A549 (cell line): ENCODE data around the gene ARSD. TPM values are rescaled to one million over a fixed set of nuclear protein-coding genes. Genes with fewer than 3 reads are reported as not detected.

Experiments used
- ATAC-seq, 2 experiments: fragments of 200-7000 bp in 1 of 2; fragments of >200 bp in 1 of 2; cut with Nextera tagmentation in 1 of 2; cut with Tn5 transposase in 1 of 2; 3 replicates each; pipeline versions ENCODE4 v1.8.0 to v1.9.1; 2018 to 2020; ENCODE audit warnings: mild to moderate bottlenecking in 1 of 2, moderate library complexity in 1 of 2
- CTCF ChIA-PET: fragments of 300-600 bp; sonication (Branson Sonifier 250); formaldehyde crosslinking; extraction: SDS; loops from one replicate; lab custom pipeline; 2021; ENCODE audit warnings: antibody characterized with exemption, inconsistent platforms; lab: Yijun Ruan, JAX
- POLR2A ChIA-PET: fragments of 350-600 bp; formaldehyde crosslinking; extraction: SDS; loops from one replicate; lab custom pipeline; 2021; ENCODE audit warnings: antibody characterized with exemption, inconsistent platforms; lab: Yijun Ruan, JAX
- DNase-seq, 2 experiments: peaks; one replicate each; pipeline versions ENCODE4 v3.0.0 to v3.0.0-alpha.2; 2011 to 2016; ENCODE audit warnings: low read depth in 1 of 2, low spot score in 1 of 2
- FAIRE-seq: peaks from 2 replicates; lab custom pipeline; 2011; peaks lifted over from hg19 to GRCh38; lab: Jason Lieb, UNC
- H3K27ac ChIP-seq, 2 experiments: fragments of >200 bp; sonication (Bioruptor Twin); formaldehyde crosslinking; 3 replicates each; pipeline ENCODE4 v1.5.1; 2016 to 2017
- H3K4me1 ChIP-seq: fragments of >200 bp; sonication (Bioruptor Twin); formaldehyde crosslinking; 3 replicates; pipeline ENCODE4 v1.6.1; 2016
- H3K4me2 ChIP-seq: fragments of >200 bp; sonication (Bioruptor Twin); formaldehyde crosslinking; 3 replicates; pipeline ENCODE4 v1.6.1; 2016
- H3K4me3 ChIP-seq: fragments of >200 bp; sonication (Bioruptor Twin); formaldehyde crosslinking; 3 replicates; pipeline ENCODE4 v1.5.1; 2016
- H3K9me3 ChIP-seq: fragments of >200 bp; sonication (Bioruptor Twin); formaldehyde crosslinking; 3 replicates; pipeline ENCODE4 v1.6.1; 2016
- BHLHE40 ChIP-seq: IDR thresholded peaks from 2 replicates; pipeline ENCODE4 v1.6.1; 2012; ENCODE audit warnings: low read depth, low read length, inconsistent platforms
- CBX8 ChIP-seq: fragments of 200-600 bp; sonication (generic); IDR thresholded peaks from 2 replicates; pipeline ENCODE4 v1.6.1; 2016
- CEBPB ChIP-seq, 2 experiments: fragments of >200 bp in 1 of 2; sonication (Bioruptor Twin) in 1 of 2; formaldehyde crosslinking in 1 of 2; IDR thresholded peaks; 2 replicates each; pipeline ENCODE4 v1.6.1; 2012 to 2016
- CHD2 ChIP-seq: fragments of 150-350 bp; IDR thresholded peaks from 2 replicates; pipeline ENCODE4 v1.6.1; 2014; ENCODE audit warnings: low read length; ENCODE audit not compliant: partially characterized antibody
- CHD4 ChIP-seq: fragments of 200-600 bp; sonication (generic); IDR thresholded peaks from 2 replicates; pipeline ENCODE4 v1.6.1; 2016; ENCODE audit warnings: antibody characterized with exemption, mild to moderate bottlenecking, borderline replicate concordance
- ELK1 ChIP-seq: fragments of 150-350 bp; IDR thresholded peaks from 2 replicates; pipeline ENCODE4 v1.6.1; 2014; ENCODE audit warnings: low read depth, mild to moderate bottlenecking, low read length
- ESRRA ChIP-seq: fragments of 150-350 bp; IDR thresholded peaks from 2 replicates; pipeline ENCODE4 v1.6.1; 2014; ENCODE audit warnings: mild to moderate bottlenecking, low read length, borderline replicate concordance
- FOXS1 ChIP-seq: fragments of 250-450 bp; sonication (Bioruptor Pico); IDR thresholded peaks from 2 replicates; pipeline ENCODE4 v1.5.0; 2020; ENCODE audit warnings: mild to moderate bottlenecking, moderate library complexity
- HES2 ChIP-seq: fragments of >200 bp; sonication (Bioruptor Twin); formaldehyde crosslinking; IDR thresholded peaks from 2 replicates; pipeline ENCODE4 v1.6.1; 2016
- HMGXB4 ChIP-seq: fragments of 250-450 bp; sonication (Bioruptor Pico); IDR thresholded peaks from 2 replicates; pipeline ENCODE4 v1.5.0; 2021; ENCODE audit warnings: mild to moderate bottlenecking, moderate library complexity, borderline replicate concordance
- JUN ChIP-seq, 2 experiments: fragments of >200 bp; sonication (Bioruptor Twin); formaldehyde crosslinking; IDR thresholded peaks; 2 replicates in 1 of 2; 3 replicates in 1 of 2; pipeline ENCODE4 v1.6.1; 2016 to 2017
- KDM5A ChIP-seq: fragments of 200-600 bp; sonication (generic); IDR thresholded peaks from 2 replicates; pipeline ENCODE4 v1.6.1; 2016; ENCODE audit warnings: antibody characterized with exemption, mild to moderate bottlenecking
- MAFK ChIP-seq: fragments of 450-650 bp; IDR thresholded peaks from 2 replicates; pipeline ENCODE4 v1.6.1; 2014; ENCODE audit not compliant: partially characterized antibody
- MAX ChIP-seq: IDR thresholded peaks from 2 replicates; pipeline ENCODE4 v1.6.1; 2012
- NR3C1 ChIP-seq: fragments of >200 bp; sonication (Bioruptor Twin); formaldehyde crosslinking; IDR thresholded peaks from 3 replicates; pipeline ENCODE4 v1.6.1; 2017
- PBX3 ChIP-seq: IDR thresholded peaks from 2 replicates; pipeline ENCODE4 v1.6.1; 2012
- POLR2A ChIP-seq: IDR thresholded peaks from 2 replicates; pipeline ENCODE4 v1.6.1; 2012; ENCODE audit warnings: mild to moderate bottlenecking, low read length
- RARB ChIP-seq: fragments of 250-450 bp; sonication (Bioruptor Pico); IDR thresholded peaks from 2 replicates; pipeline ENCODE4 v1.8.0; 2021; ENCODE audit warnings: mild to moderate bottlenecking, moderate library complexity
- SMC3 ChIP-seq: fragments of >200 bp; sonication (Bioruptor Twin); formaldehyde crosslinking; IDR thresholded peaks from 3 replicates; pipeline ENCODE4 v1.6.1; 2018; ENCODE audit warnings: inconsistent platforms
- SREBF2 ChIP-seq: fragments of 450-650 bp; IDR thresholded peaks from 2 replicates; pipeline ENCODE4 v1.6.1; 2014; ENCODE audit warnings: mild to moderate bottlenecking, moderate library complexity
- ZFP36 ChIP-seq: fragments of 450-650 bp; IDR thresholded peaks from 2 replicates; pipeline ENCODE4 v1.6.1; 2014; ENCODE audit warnings: borderline replicate concordance; ENCODE audit not compliant: partially characterized antibody
- ZSCAN20 ChIP-seq: fragments of 250-450 bp; sonication (Bioruptor Pico); IDR thresholded peaks from 2 replicates; pipeline ENCODE4 v1.8.0; 2022; ENCODE audit warnings: mild to moderate bottlenecking, moderate library complexity
- WGBS: methylation state at CpG from one replicate; pipeline ENCODE4 v1.1.6; 2017; ENCODE audit errors: missing lambda C conversion rate; 5-methylcytosine and 5-hydroxymethylcytosine counted together
- polyA plus RNA-seq, 4 experiments: library from polyadenylated mRNA; depleted of rRNA in 3 of 4; stranded (reverse); fragments of >200 nt; fragmentation: RNase III in 1 of 4; extraction: RNeasy Plus Mini Kit Qiagen cat#74134 plus additional on column Dnase treatment in 1 of 4; gene quantifications; 2 replicates in 3 of 4; 3 replicates in 1 of 4; pipeline ENCODE4 v1.2.3, GENCODE V29; 2011 to 2017
- TF ChIP-seq, protein P1 (sequence below): fragments of >200 bp; sonication (Bioruptor Twin); formaldehyde crosslinking; IDR thresholded peaks from 3 replicates; pipeline ENCODE4 v1.5.1; 2016

ARSD gene
- polyA plus RNA-seq, 2 of the 4 experiments (the other 2 are of a cell fraction) = 9.9 to 17.4 TPM

DNA sequence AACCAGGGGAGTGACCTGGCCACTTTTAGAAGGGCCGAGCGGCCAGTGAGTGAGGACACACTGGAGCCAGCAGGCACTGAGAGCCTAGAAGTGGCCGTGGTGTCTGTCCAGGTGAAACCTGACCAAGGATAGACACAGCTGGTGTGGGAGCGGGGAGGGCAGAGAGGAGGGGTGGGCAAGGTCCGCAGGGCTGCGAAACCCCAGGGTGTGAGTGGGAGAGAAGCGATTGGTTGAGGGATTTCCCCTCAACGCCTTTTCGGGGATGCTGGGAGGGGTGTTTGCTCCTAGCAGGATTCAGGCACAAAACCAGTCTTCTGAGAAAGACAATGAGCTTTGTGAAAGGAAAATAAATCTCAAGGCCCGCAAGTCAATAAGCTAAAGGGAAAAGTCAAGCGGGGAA is 33.2 kb upstream of the ARSD start:
- no peaks in the 10 kb centered on the region for H3K9me3 ChIP-seq
- TF ChIP-seq ESRRA = no peak
- TF ChIP-seq CHD2 = no peak
- no peak for TF ChIP-seq ELK1
- no peak for TF ChIP-seq RARB
- TF ChIP-seq KDM5A = no peak
- no peak for TF ChIP-seq ZSCAN20 (CRISPR knock-in tag)
- TF ChIP-seq MAX = no peak
- no peak for TF ChIP-seq SREBF2
- TF ChIP-seq CHD4 = no peak
- TF ChIP-seq PBX3 = no peak
- TF ChIP-seq ZFP36 = no peak
- TF ChIP-seq JUN (IDR thresholded peaks at IDR 0.05) = no peak
- no peak for TF ChIP-seq BHLHE40
- TF ChIP-seq, all 56 proteins: peak for 0
- H3K4me1 ChIP-seq = peaks cover 23% of the 10 kb centered on the region
- DNase-seq = no peak
- WGBS = 95% methylated on average over 11 of the region's 11 CpGs
- H3K4me2 ChIP-seq = peak overlapping the region; percentile 91
- ChIA-PET POLR2A (no interaction called here), CTCF (no interaction called here)
- 0 out of 3 replicates have a peak overlapping the region, but pooled peaks have one; percentile 46 for H3K4me3 ChIP-seq
- H3K27ac ChIP-seq = peak overlapping the region in 1 of 2 experiments; percentile 89; a peak in 3 of 6 replicates
- no peak for ATAC-seq
- no peak for FAIRE-seq

- H3K4me3 ChIP-seq = no peak overlapping the region
- peaks cover 23% of the 10 kb centered on the region for H3K4me1 ChIP-seq
- DNase-seq = no peak
- POLR2A ChIA-PET = no interaction called here
- WGBS = 93% methylated on average over 14 of the region's 14 CpGs
- no peaks in the 10 kb centered on the region for H3K9me3 ChIP-seq
- no peak overlapping the region for H3K4me2 ChIP-seq
- CTCF ChIA-PET = no interaction called here
- no peak overlapping the region for H3K27ac ChIP-seq
- no peak for ATAC-seq
- no peak for TF ChIP-seq MAFK
- FAIRE-seq = no peak
Observed at GRCh38 chrX:2960861-2961515, 31.8 kb upstream of the ARSD start.

DNA sequence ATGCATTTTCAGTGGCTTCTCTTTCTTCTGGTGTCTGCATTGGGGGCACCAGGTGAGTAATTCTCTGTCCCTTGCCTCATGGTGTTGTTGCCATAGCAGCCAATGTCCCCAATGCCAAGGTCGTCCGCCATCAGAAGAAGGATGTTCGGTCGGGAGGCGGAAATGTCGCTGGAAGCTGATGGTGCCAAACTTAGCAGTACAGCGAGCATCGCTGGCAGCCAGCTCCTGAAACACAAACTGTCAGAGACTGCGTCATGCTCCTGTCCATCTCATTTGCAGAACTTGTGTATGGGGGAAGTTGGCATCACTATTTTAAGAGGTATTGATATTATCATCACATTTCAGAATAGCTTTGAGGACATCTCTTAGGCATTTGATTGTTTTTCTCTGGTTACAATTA is 29.1 kb upstream of the ARSD start:
- TF ChIP-seq FOXS1 (CRISPR knock-in tag) (no peak), CHD2 (no peak), ZSCAN20 (CRISPR knock-in tag) (no peak), CBX8 (no peak), HMGXB4 (CRISPR knock-in tag) (no peak), CHD4 (no peak), PBX3 (no peak), NR3C1 (no peak), HES2 (no peak), POLR2A (no peak), SREBF2 (no peak), BHLHE40 (no peak), RARB (no peak), SMC3 (no peak), CEBPB (IDR thresholded peaks at IDR 0.05) (no peak), ZFP36 (no peak)
- TF ChIP-seq, protein P1, sequence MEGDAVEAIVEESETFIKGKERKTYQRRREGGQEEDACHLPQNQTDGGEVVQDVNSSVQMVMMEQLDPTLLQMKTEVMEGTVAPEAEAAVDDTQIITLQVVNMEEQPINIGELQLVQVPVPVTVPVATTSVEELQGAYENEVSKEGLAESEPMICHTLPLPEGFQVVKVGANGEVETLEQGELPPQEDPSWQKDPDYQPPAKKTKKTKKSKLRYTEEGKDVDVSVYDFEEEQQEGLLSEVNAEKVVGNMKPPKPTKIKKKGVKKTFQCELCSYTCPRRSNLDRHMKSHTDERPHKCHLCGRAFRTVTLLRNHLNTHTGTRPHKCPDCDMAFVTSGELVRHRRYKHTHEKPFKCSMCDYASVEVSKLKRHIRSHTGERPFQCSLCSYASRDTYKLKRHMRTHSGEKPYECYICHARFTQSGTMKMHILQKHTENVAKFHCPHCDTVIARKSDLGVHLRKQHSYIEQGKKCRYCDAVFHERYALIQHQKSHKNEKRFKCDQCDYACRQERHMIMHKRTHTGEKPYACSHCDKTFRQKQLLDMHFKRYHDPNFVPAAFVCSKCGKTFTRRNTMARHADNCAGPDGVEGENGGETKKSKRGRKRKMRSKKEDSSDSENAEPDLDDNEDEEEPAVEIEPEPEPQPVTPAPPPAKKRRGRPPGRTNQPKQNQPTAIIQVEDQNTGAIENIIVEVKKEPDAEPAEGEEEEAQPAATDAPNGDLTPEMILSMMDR = no peak
- Histone ChIP-seq H3K27ac (no peak overlapping the region), H3K4me2 (no peak overlapping the region), H3K4me1 (peaks cover 11% of the 10 kb centered on the region), H3K9me3 (no peaks in the 10 kb centered on the region), H3K4me3 (no peak overlapping the region)
- ChIA-PET POLR2A (no interaction called here), CTCF (no interaction called here)
- ATAC-seq (no peak), DNase-seq (no peak), FAIRE-seq (no peak)
- 96% methylated on average over 9 of the region's 9 CpGs for WGBS
